Liver (tissue), 9 donors: ENCODE measurements around the gene PAPOLB. TPM values are rescaled to one million over a fixed set of nuclear protein-coding genes. Genes with fewer than 3 reads are reported as not detected.

Source experiments
- DNase-seq: peaks from one replicate; pipeline ENCODE4 v3.0.0-alpha.2; 2017; ENCODE audit warnings: low spot score
- H3K27ac ChIP-seq, 2 donors: one replicate each; pipeline ENCODE4 v1.7.0; 2013; ENCODE audit warnings: inconsistent platforms in 2 of 2, low read length in 2 of 2, control low read depth in 1 of 2, low read depth in 1 of 2, mild to moderate bottlenecking in 1 of 2
- H3K27me3 ChIP-seq, 4 donors: one replicate each; pipeline versions ENCODE4 v1.6.1 to v1.7.0; 2013; ENCODE audit warnings: low read length in 3 of 4, inconsistent platforms in 1 of 4, mild to moderate bottlenecking in 1 of 4, moderate library complexity in 1 of 4; ENCODE audit not compliant: control insufficient read depth in 4 of 4, insufficient read depth in 4 of 4
- H3K36me3 ChIP-seq, 4 donors: one replicate each; pipeline versions ENCODE4 v1.6.1 to v1.7.0; 2013; ENCODE audit warnings: low read length in 3 of 4, mild to moderate bottlenecking in 3 of 4, low read depth in 1 of 4, moderate library complexity in 1 of 4; ENCODE audit not compliant: control insufficient read depth in 4 of 4, insufficient read depth in 3 of 4
- H3K4me1 ChIP-seq, 4 donors: one replicate each; pipeline versions ENCODE4 v1.6.1 to v1.7.0; 2013; ENCODE audit warnings: low read length in 3 of 4, mild to moderate bottlenecking in 3 of 4, moderate library complexity in 1 of 4; ENCODE audit not compliant: control insufficient read depth in 4 of 4, insufficient read depth in 4 of 4
- H3K4me3 ChIP-seq, 3 donors: one replicate each; pipeline versions ENCODE4 v1.6.1 to v1.7.0; 2013; ENCODE audit warnings: low read length in 3 of 3, control low read depth in 1 of 3, low read depth in 1 of 3, mild to moderate bottlenecking in 1 of 3
- H3K9ac ChIP-seq, 2 donors: one replicate each; pipeline ENCODE4 v1.7.0; 2013; ENCODE audit warnings: low read length in 2 of 2, mild to moderate bottlenecking in 2 of 2, moderate library complexity in 2 of 2, control low read depth in 1 of 2, low read depth in 1 of 2
- H3K9me3 ChIP-seq, 4 donors: one replicate each; pipeline versions ENCODE4 v1.6.1 to v1.7.0; 2013; ENCODE audit warnings: low read length in 3 of 4; ENCODE audit not compliant: control insufficient read depth in 4 of 4
- FOXA1 ChIP-seq: IDR thresholded peaks from 2 replicates; pipeline ENCODE4 v1.6.1; 2016; ENCODE audit warnings: antibody characterized with exemption
- GABPA ChIP-seq, 2 donors: IDR thresholded peaks in 1 of 2; conservative IDR thresholded peaks in 1 of 2; 2 replicates each; pipeline ENCODE4 v1.6.1; 2016; ENCODE audit warnings: antibody characterized with exemption in 2 of 2, mild to moderate bottlenecking in 1 of 2, moderate library complexity in 1 of 2
- HNF4A ChIP-seq, 2 donors: conservative IDR thresholded peaks; 2 replicates each; pipeline ENCODE4 v1.6.1; 2016; ENCODE audit warnings: antibody characterized with exemption in 2 of 2, mild to moderate bottlenecking in 2 of 2
- HNF4G ChIP-seq: IDR thresholded peaks from 2 replicates; pipeline ENCODE4 v1.6.1; 2016; ENCODE audit warnings: antibody characterized with exemption
- NR2F2 ChIP-seq: IDR thresholded peaks from 2 replicates; pipeline ENCODE4 v1.6.1; 2016; ENCODE audit warnings: antibody characterized with exemption
- RAD21 ChIP-seq, 2 donors: IDR thresholded peaks; 2 replicates each; pipeline ENCODE4 v1.6.1; 2016; ENCODE audit warnings: antibody characterized with exemption in 2 of 2, mild to moderate bottlenecking in 2 of 2
- REST ChIP-seq: IDR thresholded peaks from 2 replicates; pipeline ENCODE4 v1.6.1; 2016; ENCODE audit warnings: antibody characterized with exemption, mild to moderate bottlenecking
- RXRA ChIP-seq, 2 donors: IDR thresholded peaks; 2 replicates each; pipeline ENCODE4 v1.6.1; 2017 to 2018; ENCODE audit warnings: antibody characterized with exemption in 2 of 2, mild to moderate bottlenecking in 1 of 2
- SP1 ChIP-seq: IDR thresholded peaks from 2 replicates; pipeline ENCODE4 v1.6.1; 2018; ENCODE audit warnings: antibody characterized with exemption, mild to moderate bottlenecking
- TAF1 ChIP-seq: conservative IDR thresholded peaks from 2 replicates; pipeline ENCODE4 v1.6.1; 2016; ENCODE audit warnings: antibody characterized with exemption, mild to moderate bottlenecking
- YY1 ChIP-seq: IDR thresholded peaks from 2 replicates; pipeline ENCODE4 v1.6.1; 2016; ENCODE audit warnings: antibody characterized with exemption, mild to moderate bottlenecking
- WGBS: extraction: QIAGEN DNeasy Blood & Tissue Kit; methylation state at CpG from one replicate; pipeline ENCODE4 v1.1.7; 2013; 5-methylcytosine and 5-hydroxymethylcytosine counted together
- polyA plus RNA-seq, 2 donors: library from polyadenylated mRNA; stranded (reverse) in 1 of 2; unstranded in 1 of 2; fragments of 200-250 nt in 1 of 2; fragments of >200 nt in 1 of 2; fragmentation: Nextera tagmentation in 1 of 2; extraction: Ambion mirVana in 1 of 2; gene quantifications; one replicate each; pipeline versions ENCODE4 v1.2.1 to v1.2.3, GENCODE V29; 2013 to 2015
- total RNA-seq, 2 donors: library from RNA; depleted of rRNA; stranded (reverse); fragments of >200 nt; gene quantifications; one replicate each; pipeline ENCODE4 v1.2.3, GENCODE V29; 2014
- TF ChIP-seq, protein P1 (sequence below): IDR thresholded peaks from 2 replicates; pipeline ENCODE4 v1.6.1; 2016; ENCODE audit warnings: antibody characterized with exemption
- TF ChIP-seq, protein P2 (sequence below): IDR thresholded peaks from 2 replicates; pipeline ENCODE4 v1.6.1; 2016; ENCODE audit warnings: antibody characterized with exemption
- donor health status: healthy.
- donor health status: healthy.
- donor health status: healthy.
- donor health status: healthy.
- donor health status: healthy.

Gene PAPOLB
- total and polyA plus RNA-seq, 4 donors, result 0.05 to 0.08 TPM; not detected in 2

- TF ChIP-seq, protein P1, sequence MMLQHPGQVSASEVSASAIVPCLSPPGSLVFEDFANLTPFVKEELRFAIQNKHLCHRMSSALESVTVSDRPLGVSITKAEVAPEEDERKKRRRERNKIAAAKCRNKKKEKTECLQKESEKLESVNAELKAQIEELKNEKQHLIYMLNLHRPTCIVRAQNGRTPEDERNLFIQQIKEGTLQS, result no peak
- TF ChIP-seq HNF4G (no peak), TAF1 (no peak), SP1 (no peak), RXRA (IDR thresholded peaks at IDR 0.05) (no peak)
- TF ChIP-seq, protein P2, sequence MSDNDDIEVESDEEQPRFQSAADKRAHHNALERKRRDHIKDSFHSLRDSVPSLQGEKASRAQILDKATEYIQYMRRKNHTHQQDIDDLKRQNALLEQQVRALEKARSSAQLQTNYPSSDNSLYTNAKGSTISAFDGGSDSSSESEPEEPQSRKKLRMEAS, result no peak
Observed at GRCh38 chr7:4834601-4835397, 27.0 kb downstream of the PAPOLB start (continued).

- DNase-seq, result no peak
Observed at GRCh38 chr7:4833691-4834600, 27.9 kb downstream of the PAPOLB start.

More at GRCh38 chr7:4833691-4834600, 27.9 kb downstream of the PAPOLB start:
- H3K27me3 ChIP-seq, result no peaks in the 10 kb centered on the region
- 90% methylated on average over 36 of the region's 36 CpGs for WGBS
- no peak for TF ChIP-seq SP1
- no peak for TF ChIP-seq YY1
- TF ChIP-seq REST, result no peak
- no peak for TF ChIP-seq RXRA (IDR thresholded peaks at IDR 0.05)
- no peak for TF ChIP-seq RAD21 (IDR thresholded peaks at IDR 0.05)
- TF ChIP-seq FOXA1, result no peak
- TF ChIP-seq, protein P2, result no peak
- no peak for TF ChIP-seq NR2F2
- TF ChIP-seq GABPA (IDR thresholded peaks at IDR 0.05 in 1 of 2, conservative IDR thresholded peaks at IDR 0.05 in 1 of 2), result no peak
- no peak for TF ChIP-seq HNF4A (conservative IDR thresholded peaks at IDR 0.05)
- TF ChIP-seq, protein P1, result no peak
- H3K9ac ChIP-seq, result no peak overlapping the region
- H3K9me3 ChIP-seq, result no peaks in the 10 kb centered on the region
- H3K36me3 ChIP-seq, result no peaks in the 10 kb centered on the region
- no peak overlapping the region for H3K27ac ChIP-seq
- H3K4me3 ChIP-seq, result no peak overlapping the region
- no peaks in the 10 kb centered on the region for H3K4me1 ChIP-seq
